ENCODE measurements around the gene TMEM201. TPM values are rescaled to one million over a fixed set of nuclear protein-coding genes. Genes with fewer than 3 reads are reported as not detected.

Gene TMEM201
- total and polyA plus RNA-seq, 2 donors from 2014 or later = 9.1 to 13.2 TPM

DNA sequence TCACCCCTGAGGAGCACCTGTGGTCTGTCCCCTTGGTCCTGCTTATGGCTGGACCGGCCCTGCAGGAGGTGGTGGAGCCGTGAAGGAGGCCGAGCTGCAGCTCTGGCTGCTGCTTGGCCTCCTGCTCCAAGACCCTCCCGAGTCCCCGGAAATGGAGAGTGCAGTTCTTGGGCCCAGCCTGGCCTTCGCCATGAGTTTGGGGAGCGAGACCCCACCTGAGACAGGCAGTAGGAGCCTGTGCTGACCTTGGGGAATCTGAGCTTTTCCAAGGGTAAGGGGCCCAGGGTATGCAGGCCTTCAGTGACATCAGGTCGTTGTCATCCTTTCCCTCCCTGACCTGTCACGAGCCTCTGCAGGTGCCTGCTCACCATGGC lies 14.1 kb downstream of the TMEM201 start:
- Histone ChIP-seq H3K9ac (ENCODE audit: low read length in 3 of 3) (no peak overlapping the region), H3K27ac (ENCODE audit: low read depth in 2 of 2, low read length in 2 of 2) (no peak overlapping the region), H3K9me3 (ENCODE audit: control insufficient read depth in 2 of 3, insufficient read depth in 1 of 3, low read length in 3 of 3) (no peaks in the 10 kb centered on the region), H3K36me3 (ENCODE audit: control insufficient read depth in 2 of 3, insufficient read depth in 3 of 3, low read length in 3 of 3) (peaks cover 0 to 18% (median 3%) of the 10 kb centered on the region in 3 donors), H3K4me1 (ENCODE audit: control insufficient read depth in 2 of 3, insufficient read depth in 2 of 3, low read depth in 1 of 3, low read length in 3 of 3) (no peaks in the 10 kb centered on the region), H3K4me3 (ENCODE audit: low read length in 3 of 3) (no peak overlapping the region), H3K27me3 (ENCODE audit: control insufficient read depth, insufficient read depth, low read length) (no peaks in the 10 kb centered on the region)
- no peak for FAIRE-seq
- intact Hi-C loops (cut with DNase I) = no loop called here
- TF ChIP-seq CTCF (IDR thresholded peaks at IDR 0.05; ENCODE audit: borderline replicate concordance, extremely low read depth, insufficient read depth) = no peak
- DNase-seq = no peak

- no peak overlapping the region for H3K9ac ChIP-seq (ENCODE audit: low read length in 3 of 3)
- no peak overlapping the region for H3K4me3 ChIP-seq (ENCODE audit: low read length in 3 of 3)
- H3K36me3 ChIP-seq (ENCODE audit: control insufficient read depth in 2 of 3, insufficient read depth in 3 of 3, low read length in 3 of 3) = peaks cover 0 to 18% (median 3%) of the 10 kb centered on the region in 3 donors
- intact Hi-C loops (cut with DNase I) = no loop called here
- no peaks in the 10 kb centered on the region for H3K4me1 ChIP-seq (ENCODE audit: control insufficient read depth in 2 of 3, insufficient read depth in 2 of 3, low read depth in 1 of 3, low read length in 3 of 3)
- no peaks in the 10 kb centered on the region for H3K9me3 ChIP-seq (ENCODE audit: control insufficient read depth in 2 of 3, insufficient read depth in 1 of 3, low read length in 3 of 3)
- peak in 2 of 5 donors; percentile 35 to 62 for DNase-seq
- no peak overlapping the region for H3K27ac ChIP-seq (ENCODE audit: low read depth in 2 of 2, low read length in 2 of 2)
- no peak for FAIRE-seq
- no peak for TF ChIP-seq CTCF (IDR thresholded peaks at IDR 0.05; ENCODE audit: borderline replicate concordance, extremely low read depth, insufficient read depth)
- no peaks in the 10 kb centered on the region for H3K27me3 ChIP-seq (ENCODE audit: control insufficient read depth, insufficient read depth, low read length)
Observed at GRCh38 chr1:9603307-9603706, 14.6 kb downstream of the TMEM201 start.

DNA sequence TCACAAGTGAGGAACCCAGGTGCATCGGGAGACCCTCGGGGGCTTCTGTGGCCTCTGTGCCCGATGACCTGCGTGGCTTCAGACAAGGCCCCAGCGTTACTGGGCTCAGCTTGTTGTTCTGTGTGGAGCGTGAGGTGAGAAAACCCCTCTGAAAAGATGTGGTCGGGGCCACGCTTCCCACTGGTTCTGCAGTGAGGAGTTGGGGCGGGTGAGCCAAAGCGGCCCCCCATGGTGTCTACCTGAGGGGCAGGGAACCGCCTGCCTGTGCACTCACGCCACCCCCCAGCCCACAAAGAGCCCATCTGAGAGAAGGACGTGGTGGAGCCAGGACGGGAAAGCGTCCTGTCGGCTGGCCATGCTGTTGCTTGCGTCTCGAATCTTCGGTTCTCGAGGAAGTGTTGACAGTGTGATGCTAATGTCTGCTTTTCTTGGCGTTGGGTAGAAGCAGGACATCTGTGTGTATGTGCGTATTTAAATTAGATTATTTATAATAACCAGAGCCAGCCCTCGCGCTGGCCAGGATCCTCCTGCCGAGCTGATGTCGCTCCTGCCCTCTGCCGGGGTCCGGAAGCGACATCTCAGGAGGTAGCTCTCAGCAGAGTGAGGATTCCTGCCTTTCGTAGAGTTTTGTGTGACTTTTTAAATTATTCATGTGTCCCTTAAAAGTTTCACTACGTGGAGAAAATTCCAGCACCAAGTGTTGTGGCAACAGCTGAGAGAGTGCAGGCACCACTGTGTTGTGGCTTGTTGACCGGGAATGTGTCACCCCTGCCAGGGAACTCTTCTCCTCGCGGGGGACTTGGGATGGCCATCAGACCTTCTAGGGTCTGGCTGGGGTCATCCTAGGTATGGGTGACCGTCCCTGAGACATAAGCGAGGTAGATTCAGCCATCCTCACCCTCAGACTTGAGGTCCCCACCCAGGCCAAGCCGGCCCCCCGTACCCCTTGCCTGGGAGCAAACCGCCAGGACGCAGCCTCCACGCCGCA lies 15.3 kb downstream of the TMEM201 start:
- Histone ChIP-seq H3K36me3 (ENCODE audit: control insufficient read depth in 2 of 3, insufficient read depth in 3 of 3, low read length in 3 of 3) (peaks cover 0 to 18% (median 3%) of the 10 kb centered on the region in 3 donors), H3K9ac (ENCODE audit: low read length in 3 of 3) (no peak overlapping the region), H3K4me1 (ENCODE audit: control insufficient read depth in 2 of 3, insufficient read depth in 2 of 3, low read depth in 1 of 3, low read length in 3 of 3) (no peaks in the 10 kb centered on the region), H3K27ac (ENCODE audit: low read depth in 2 of 2, low read length in 2 of 2) (no peak overlapping the region), H3K9me3 (ENCODE audit: control insufficient read depth in 2 of 3, insufficient read depth in 1 of 3, low read length in 3 of 3) (no peaks in the 10 kb centered on the region), H3K27me3 (ENCODE audit: control insufficient read depth, insufficient read depth, low read length) (no peaks in the 10 kb centered on the region), H3K4me3 (ENCODE audit: low read length in 3 of 3) (no peak overlapping the region)
- FAIRE-seq (no peak), DNase-seq (peak in 1 of 5 donors; percentile 59)
- intact Hi-C loops (cut with DNase I) = no loop called here
- no peak for TF ChIP-seq CTCF (IDR thresholded peaks at IDR 0.05; ENCODE audit: borderline replicate concordance, extremely low read depth, insufficient read depth)
